Right lobe of liver (tissue), 6 donors: Measurements from ENCODE around the gene DLG1. TPM values are rescaled to one million over a fixed set of nuclear protein-coding genes. Genes with fewer than 3 reads are reported as not detected.
"Not testable (repeated sequence)": the region's sequence is repeated elsewhere in the genome, so short reads cannot be mapped to it uniquely, and the experiment has no call there.

ENCODE experiments used
- ATAC-seq, 4 donors: fragments of 200-7000 bp; cut with Tn5 transposase; one replicate each; pipeline ENCODE4 v1.9.1; 2020; ENCODE audit warnings: mild to moderate bottlenecking in 4 of 4, moderate library complexity in 4 of 4
- DNase-seq, 3 donors: peaks; one replicate each; pipeline ENCODE4 v3.0.0-alpha.2; 2020
- H3K27ac ChIP-seq, 3 donors: fragments of 200-600 bp; one replicate each; pipeline ENCODE4 v1.8.0; 2022
- H3K27me3 ChIP-seq, 2 donors: fragments of 200-600 bp; one replicate each; pipeline ENCODE4 v1.8.0; 2022
- H3K36me3 ChIP-seq, 4 donors: fragments of 200-600 bp; sonication (generic) in 1 of 4; one replicate each; pipeline versions ENCODE4 v1.5.1 to v1.8.0; 2017 to 2022; ENCODE audit warnings: control low read depth in 1 of 4
- H3K4me1 ChIP-seq, 4 donors: fragments of 200-600 bp; sonication (generic) in 1 of 4; one replicate each; pipeline versions ENCODE4 v1.5.1 to v1.8.0; 2017 to 2022; ENCODE audit warnings: control low read depth in 1 of 4
- H3K4me3 ChIP-seq, 3 donors: fragments of 200-600 bp; one replicate each; pipeline ENCODE4 v1.8.0; 2022
- H3K9me3 ChIP-seq, 4 donors: fragments of 200-600 bp; sonication (generic) in 1 of 4; one replicate each; pipeline versions ENCODE4 v1.5.1 to v1.8.0; 2017 to 2022; ENCODE audit warnings: control low read depth in 1 of 4
- POLR2A ChIP-seq: fragments of 450-650 bp; IDR thresholded peaks from one replicate; pipeline ENCODE4 v1.6.1; 2017; ENCODE audit warnings: antibody characterized with exemption, mild to moderate bottlenecking
- WGBS: methylation state at CpG from one replicate; pipeline ENCODE4 v1.1.6; 2018; ENCODE audit warnings: low coverage, low lambda C conversion rate; ENCODE audit not compliant: insufficient coverage; ENCODE audit errors: missing lambda C conversion rate; 5-methylcytosine and 5-hydroxymethylcytosine counted together
- intact Hi-C, 2 donors: fragments of 100-400 bp; cut with DNase I; formaldehyde crosslinking; loops; one replicate each; pipeline versions ENCODE4 v1.11.2 to v1.14.1; 2022
- total RNA-seq, 6 experiments: library from RNA; depleted of rRNA in 2 of 6; stranded (reverse); fragments of >200 nt in 2 of 6; fragmentation: NEBNext Ultra II Directional in 3 of 6; extraction: Animal tissue kit (Norgen Biotek cat#: 25700) in 3 of 6; gene quantifications; one replicate each; pipeline versions ENCODE4 v1.1.0 to v1.2.4, GENCODE V29; 2016 to 2023
- TF ChIP-seq, protein P1 (sequence below), 4 donors: fragments of 200-600 bp in 3 of 4; fragments of 450-650 bp in 1 of 4; IDR thresholded peaks; one replicate each; pipeline versions ENCODE4 v1.5.1 to v1.8.0; 2016 to 2022; ENCODE audit warnings: antibody characterized with exemption in 4 of 4, mild to moderate bottlenecking in 2 of 4
- donor health status: DM: no; HTN: yes; CAD: no.
- donor health status: DM: no; HTN: no; CAD: no.
- donor health status: DM: no; HTN: no; CAD: no.
- donor health status: DM: no; HTN: yes; CAD: no.
- donor health status: DM: no; HTN: yes; CAD: no.

Gene DLG1
- total RNA-seq, 6 experiments from 2014 or later: 36.1 to 50.2 (median 44.2) TPM

DNA sequence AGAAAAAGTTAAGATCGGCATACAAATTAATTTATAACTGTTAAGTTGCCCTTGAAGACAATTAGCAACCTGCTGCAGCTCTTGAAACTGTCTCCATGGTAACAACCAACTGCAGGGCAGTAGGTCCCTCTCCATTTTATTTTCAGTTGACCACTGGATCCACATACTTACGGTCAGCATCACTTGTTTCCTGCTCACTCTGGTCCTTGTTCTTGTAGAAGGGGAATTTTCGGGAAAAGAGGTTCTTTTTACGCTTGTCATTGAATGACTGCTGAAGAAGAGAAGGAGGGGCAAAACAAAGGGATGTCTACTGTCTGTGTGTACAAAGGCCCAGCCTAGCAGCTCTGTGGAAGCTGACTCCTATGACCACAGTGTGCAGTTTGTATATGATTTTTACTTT is 222.0 kb downstream of the DLG1 start:
- peaks cover 0 to 16% (median 2%) of the 10 kb centered on the region in 4 donors for H3K36me3 ChIP-seq
- ATAC-seq (no peak), DNase-seq (no peak)
- no peaks in the 10 kb centered on the region for H3K9me3 ChIP-seq
- no peaks in the 10 kb centered on the region for H3K27me3 ChIP-seq
- no peak overlapping the region for H3K4me3 ChIP-seq
- 97% methylated on average over 4 of the region's 4 CpGs for WGBS
- no peaks in the 10 kb centered on the region for H3K4me1 ChIP-seq
- intact Hi-C loops: no loop called here
- no peak overlapping the region for H3K27ac ChIP-seq
- no peak for TF ChIP-seq POLR2A
- TF ChIP-seq, protein P1, sequence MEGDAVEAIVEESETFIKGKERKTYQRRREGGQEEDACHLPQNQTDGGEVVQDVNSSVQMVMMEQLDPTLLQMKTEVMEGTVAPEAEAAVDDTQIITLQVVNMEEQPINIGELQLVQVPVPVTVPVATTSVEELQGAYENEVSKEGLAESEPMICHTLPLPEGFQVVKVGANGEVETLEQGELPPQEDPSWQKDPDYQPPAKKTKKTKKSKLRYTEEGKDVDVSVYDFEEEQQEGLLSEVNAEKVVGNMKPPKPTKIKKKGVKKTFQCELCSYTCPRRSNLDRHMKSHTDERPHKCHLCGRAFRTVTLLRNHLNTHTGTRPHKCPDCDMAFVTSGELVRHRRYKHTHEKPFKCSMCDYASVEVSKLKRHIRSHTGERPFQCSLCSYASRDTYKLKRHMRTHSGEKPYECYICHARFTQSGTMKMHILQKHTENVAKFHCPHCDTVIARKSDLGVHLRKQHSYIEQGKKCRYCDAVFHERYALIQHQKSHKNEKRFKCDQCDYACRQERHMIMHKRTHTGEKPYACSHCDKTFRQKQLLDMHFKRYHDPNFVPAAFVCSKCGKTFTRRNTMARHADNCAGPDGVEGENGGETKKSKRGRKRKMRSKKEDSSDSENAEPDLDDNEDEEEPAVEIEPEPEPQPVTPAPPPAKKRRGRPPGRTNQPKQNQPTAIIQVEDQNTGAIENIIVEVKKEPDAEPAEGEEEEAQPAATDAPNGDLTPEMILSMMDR (IDR thresholded peaks at IDR 0.05): no peak

DNA sequence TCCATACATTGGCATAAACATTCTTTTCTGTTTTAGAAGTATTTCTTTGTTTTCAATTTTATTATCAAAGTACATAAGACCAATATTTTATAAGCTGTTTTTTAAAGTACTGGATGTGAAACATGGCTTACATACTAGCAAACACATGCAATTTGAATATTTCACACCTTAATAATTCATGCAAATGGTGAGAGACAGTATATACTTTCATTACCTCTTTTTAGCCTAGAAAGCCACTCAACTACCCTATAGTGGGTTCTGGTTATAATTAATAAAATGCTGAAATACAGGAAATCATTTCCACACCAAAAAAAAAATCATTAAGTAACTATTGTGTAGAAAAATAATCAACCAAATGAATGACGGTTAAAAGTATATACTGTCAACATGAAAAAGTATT is 230.3 kb downstream of the DLG1 start:
- no peaks in the 10 kb centered on the region for H3K9me3 ChIP-seq
- 69% methylated on average over 1 of the region's 1 CpG for WGBS
- no peak for DNase-seq
- no peak overlapping the region for H3K27ac ChIP-seq
- no peaks in the 10 kb centered on the region for H3K4me1 ChIP-seq
- no peak for ATAC-seq
- H3K4me3 ChIP-seq: no peak overlapping the region
- H3K27me3 ChIP-seq: no peaks in the 10 kb centered on the region
- TF ChIP-seq, protein P1 (IDR thresholded peaks at IDR 0.05): no peak
- TF ChIP-seq POLR2A: no peak
- intact Hi-C loops: no loop called here
- peaks cover 0 to 19% (median 10%) of the 10 kb centered on the region in 4 donors for H3K36me3 ChIP-seq

DNA sequence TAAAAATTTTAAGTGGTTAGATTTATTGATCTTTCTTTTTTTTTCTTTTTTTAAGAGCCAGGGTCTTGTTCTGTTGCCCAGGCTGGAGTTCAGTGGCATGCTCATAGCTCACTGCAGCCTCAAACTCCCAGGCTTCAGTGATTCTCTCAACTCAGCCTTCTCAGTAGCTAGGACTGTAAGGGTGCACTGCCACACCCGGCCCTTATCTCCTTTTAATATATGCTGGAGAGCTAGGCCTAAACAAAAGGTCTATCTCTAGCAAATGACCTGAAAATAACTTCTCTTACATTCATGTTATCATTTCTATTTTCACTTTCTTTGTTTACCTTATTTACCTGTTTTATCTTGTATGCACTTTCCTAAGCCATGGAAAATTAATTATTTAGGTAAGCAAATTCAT is 233.6 kb downstream of the DLG1 start:
- DNase-seq (no peak), ATAC-seq (no peak)
- Histone ChIP-seq H3K36me3 (peaks cover 0 to 25% (median 12%) of the 10 kb centered on the region in 4 donors), H3K27me3 (no peaks in the 10 kb centered on the region), H3K27ac (no peak overlapping the region), H3K9me3 (no peaks in the 10 kb centered on the region), H3K4me1 (no peaks in the 10 kb centered on the region), H3K4me3 (no peak overlapping the region)
- no peak for TF ChIP-seq POLR2A
- TF ChIP-seq, protein P1 (IDR thresholded peaks at IDR 0.05): no peak
- 100% methylated on average over 1 of the region's 1 CpG for WGBS
- intact Hi-C loops: no loop called here

DNA sequence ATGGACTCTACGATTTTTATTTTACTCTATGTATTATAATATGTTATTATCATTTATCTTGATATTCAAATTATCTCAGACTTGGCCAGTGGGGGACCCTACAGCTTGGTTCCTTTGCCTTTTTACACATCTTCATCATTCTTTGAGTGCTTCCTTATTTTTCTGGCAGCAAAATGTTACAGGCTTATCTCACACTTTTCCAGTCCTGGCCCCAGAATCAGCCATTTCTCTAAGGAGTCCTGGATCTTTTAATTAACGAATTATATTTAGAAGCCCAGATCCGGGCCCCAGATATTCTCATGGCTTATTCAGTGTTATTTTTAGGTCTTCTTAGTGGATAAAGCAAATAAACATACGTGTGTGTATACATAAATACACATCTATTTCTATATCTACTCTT is 236.0 kb downstream of the DLG1 start:
- Histone ChIP-seq H3K27ac (no peak overlapping the region), H3K27me3 (no peaks in the 10 kb centered on the region), H3K4me3 (no peak overlapping the region), H3K36me3 (peaks cover 0 to 36% (median 24%) of the 10 kb centered on the region in 4 donors), H3K4me1 (no peaks in the 10 kb centered on the region), H3K9me3 (no peaks in the 10 kb centered on the region)
- intact Hi-C loops: no loop called here
- TF ChIP-seq, protein P1 (IDR thresholded peaks at IDR 0.05): no peak
- TF ChIP-seq POLR2A: no peak
- ATAC-seq (no peak), DNase-seq (no peak)
- 82% methylated on average over 4 of the region's 4 CpGs for WGBS

DNA sequence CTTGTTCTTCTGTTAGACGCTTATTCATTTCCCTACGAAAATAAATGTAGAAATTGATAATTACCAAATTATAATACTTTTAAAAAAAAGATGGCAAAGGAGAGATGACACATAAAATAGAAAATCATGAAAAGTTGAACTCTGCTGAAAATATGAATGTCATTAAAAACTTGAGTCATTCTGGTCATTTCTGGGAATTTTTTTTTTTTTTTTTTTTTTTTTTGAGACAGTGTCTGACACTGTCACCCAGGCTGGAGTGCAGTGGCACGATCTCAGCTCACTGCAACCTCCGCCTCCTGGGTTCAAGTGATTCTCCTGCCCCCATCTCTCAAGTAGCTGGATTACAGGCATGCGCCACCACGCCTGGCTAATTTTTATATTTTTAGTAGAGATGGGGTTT is 246.8 kb downstream of the DLG1 start:
- 95% methylated on average over 6 of the region's 6 CpGs for WGBS
- H3K9me3 ChIP-seq, DNase-seq, intact Hi-C loops, H3K27ac ChIP-seq, ATAC-seq, H3K4me3 ChIP-seq, H3K4me1 ChIP-seq, H3K27me3 ChIP-seq: not testable (repeated sequence)
- peaks cover 0 to 29% (median 10%) of the 10 kb centered on the region in 4 donors for H3K36me3 ChIP-seq
